ENCODE measurements around the gene RAPGEF1. TPM values are rescaled to one million over a fixed set of nuclear protein-coding genes. Genes with fewer than 3 reads are reported as not detected.

The RAPGEF1 gene
- total and polyA plus RNA-seq, 2 experiments from 2014 or later, result 9.9 to 82.8 TPM

GRCh38 chr9:131619680-131620079 lies 120.2 kb downstream of the RAPGEF1 start (continued):
- TF ChIP-seq ZNF462 (CRISPR knock-in tag; IDR thresholded peaks at IDR 0.05), result no peak
- no peak for TF ChIP-seq REST (IDR thresholded peaks at IDR 0.05; ENCODE audit: unreplicated experiment)
- no peak for TF ChIP-seq CREB1 (CRISPR knock-in tag; IDR thresholded peaks at IDR 0.05; ENCODE audit: low read depth)
- TF ChIP-seq NANOG (IDR thresholded peaks at IDR 0.05; ENCODE audit: borderline replicate concordance), result no peak
- TF ChIP-seq POLR2AphosphoS5 (IDR thresholded peaks at IDR 0.05; ENCODE audit: low read depth), result no peak
- no peak for TF ChIP-seq ZNF114 (CRISPR knock-in tag; IDR thresholded peaks at IDR 0.05)
- TF ChIP-seq STAT1 (IDR thresholded peaks at IDR 0.05; ENCODE audit: unreplicated experiment), result no peak
